Measurements from ENCODE around the gene DUOXA1. TPM values are rescaled to one million over a fixed set of nuclear protein-coding genes. Genes with fewer than 3 reads are reported as not detected.

Gene DUOXA1
- polyA plus RNA-seq, 2 of the 4 experiments (the other 2 are of a cell fraction) = 0.18 to 0.23 TPM

- Histone ChIP-seq H3K4me1 (no peaks in the 10 kb centered on the region), H3K4me2 (no peak overlapping the region), H3K27ac (no peak overlapping the region), H3K4me3 (no peak overlapping the region), H3K9me3 (no peaks in the 10 kb centered on the region)
- 70% methylated on average over 15 of the region's 23 CpGs for WGBS (ENCODE audit: missing lambda C conversion rate)
- POLR2A ChIA-PET = no interaction called here
- TF ChIP-seq SREBF2 (IDR thresholded peaks at IDR 0.05) = no peak
- no peak for TF ChIP-seq BHLHE40 (IDR thresholded peaks at IDR 0.05; ENCODE audit: low read depth, low read length)
- TF ChIP-seq TFCP2L1 (CRISPR knock-in tag; IDR thresholded peaks at IDR 0.05) = no peak
- TF ChIP-seq FOXS1 (CRISPR knock-in tag; IDR thresholded peaks at IDR 0.05) = no peak
- no peak for TF ChIP-seq POLR2A (IDR thresholded peaks at IDR 0.05; ENCODE audit: low read length)
- TF ChIP-seq FOSL2 (IDR thresholded peaks at IDR 0.05) = no peak
- TF ChIP-seq FOSL2 (CRISPR knock-in tag; IDR thresholded peaks at IDR 0.05) = no peak
- no peak for TF ChIP-seq USF2 (IDR thresholded peaks at IDR 0.05)
- DNase-seq (ENCODE audit: low read depth in 1 of 2, low spot score in 1 of 2) (no peak), ATAC-seq (no peak), FAIRE-seq (no peak)
- CTCF ChIA-PET = no interaction called here
Observed at GRCh38 chr15:45099549-45100165, 30.0 kb downstream of the DUOXA1 start.

GRCh38 chr15:45097466-45097865 lies 32.2 kb downstream of the DUOXA1 start:
- no peak for ATAC-seq
- H3K4me2 ChIP-seq = no peak overlapping the region
- no peak overlapping the region for H3K4me3 ChIP-seq
- DNase-seq (ENCODE audit: low read depth in 1 of 2, low spot score in 1 of 2) = no peak
- 94% methylated on average over 5 of the region's 7 CpGs for WGBS (ENCODE audit: missing lambda C conversion rate)
- H3K9me3 ChIP-seq = no peaks in the 10 kb centered on the region
- CTCF ChIA-PET = interaction anchor here (0.9 to 1.6 kb wide), 3 partner anchors 10 to 21 kb away, joined by 3 to 7 read pairs (median 4); no protein-coding TSS in a partner anchor
- no peak for TF ChIP-seq ESRRA (IDR thresholded peaks at IDR 0.05; ENCODE audit: borderline replicate concordance, low read length)
- no peak for TF ChIP-seq CHD4 (IDR thresholded peaks at IDR 0.05; ENCODE audit: borderline replicate concordance)
- no peak for TF ChIP-seq FOXS1 (CRISPR knock-in tag; IDR thresholded peaks at IDR 0.05)
- TF ChIP-seq CBX8 (IDR thresholded peaks at IDR 0.05) = no peak
- no peak for TF ChIP-seq POLR2A (IDR thresholded peaks at IDR 0.05; ENCODE audit: low read length)
- no peak for TF ChIP-seq NPAS2 (CRISPR knock-in tag; IDR thresholded peaks at IDR 0.05; ENCODE audit: borderline replicate concordance)
- TF ChIP-seq E2F6 (IDR thresholded peaks at IDR 0.05; ENCODE audit: borderline replicate concordance, low read depth) = no peak
- TF ChIP-seq FOSL2 (IDR thresholded peaks at IDR 0.05) = no peak
- no peak for TF ChIP-seq FOSL2 (CRISPR knock-in tag; IDR thresholded peaks at IDR 0.05)
- no peak for TF ChIP-seq RFX5 (IDR thresholded peaks at IDR 0.05)
- no peak for TF ChIP-seq JUNB (IDR thresholded peaks at IDR 0.05)
- TF ChIP-seq MAX (IDR thresholded peaks at IDR 0.05) = no peak
- no peak for TF ChIP-seq ZSCAN20 (CRISPR knock-in tag; IDR thresholded peaks at IDR 0.05)
- no peak for TF ChIP-seq RNF2 (IDR thresholded peaks at IDR 0.05; ENCODE audit: borderline replicate concordance, low read depth)
- no peak for TF ChIP-seq BHLHE40 (IDR thresholded peaks at IDR 0.05; ENCODE audit: low read depth, low read length)
- TF ChIP-seq GATA3 (IDR thresholded peaks at IDR 0.05; ENCODE audit: borderline replicate concordance) = no peak
- no peak for TF ChIP-seq PBX3 (IDR thresholded peaks at IDR 0.05)
- POLR2A ChIA-PET = no interaction called here
- H3K27ac ChIP-seq = no peak overlapping the region
- no peak for FAIRE-seq
- H3K4me1 ChIP-seq = no peaks in the 10 kb centered on the region

- Histone ChIP-seq H3K9me3 (no peaks in the 10 kb centered on the region), H3K4me2 (no peak overlapping the region), H3K27ac (no peak overlapping the region), H3K4me3 (no peak overlapping the region), H3K4me1 (peaks cover 4% of the 10 kb centered on the region; the same call in 1 of the 3 replicates)
- no peak for FAIRE-seq
- DNase-seq (ENCODE audit: low read depth in 1 of 2, low spot score in 1 of 2) = no peak
- ChIA-PET CTCF (no interaction called here), POLR2A (no interaction called here)
- no peak for TF ChIP-seq REST (IDR thresholded peaks at IDR 0.05)
- TF ChIP-seq ZSCAN20 (CRISPR knock-in tag; IDR thresholded peaks at IDR 0.05) = no peak
- TF ChIP-seq RFX5 (IDR thresholded peaks at IDR 0.05) = no peak
- no peak for TF ChIP-seq JUNB (IDR thresholded peaks at IDR 0.05)
- TF ChIP-seq TFCP2L1 (CRISPR knock-in tag; IDR thresholded peaks at IDR 0.05) = no peak
- no peak for TF ChIP-seq NR3C1 (IDR thresholded peaks at IDR 0.05)
- TF ChIP-seq KDM5A (IDR thresholded peaks at IDR 0.05) = no peak
- TF ChIP-seq MAX (IDR thresholded peaks at IDR 0.05) = no peak
- no peak for TF ChIP-seq GATA3 (IDR thresholded peaks at IDR 0.05; ENCODE audit: borderline replicate concordance)
- TF ChIP-seq HOXB13 (CRISPR knock-in tag; IDR thresholded peaks at IDR 0.05; ENCODE audit: low read depth) = no peak
- TF ChIP-seq MAFK (IDR thresholded peaks at IDR 0.05; ENCODE audit: partially characterized antibody) = no peak
- TF ChIP-seq RAD21 (conservative IDR thresholded peaks at IDR 0.05 in 1 of 2, IDR thresholded peaks at IDR 0.05 in 1 of 2) = no peak
- TF ChIP-seq EHF (CRISPR knock-in tag; IDR thresholded peaks at IDR 0.05) = no peak
- no peak for TF ChIP-seq NPAS2 (CRISPR knock-in tag; IDR thresholded peaks at IDR 0.05; ENCODE audit: borderline replicate concordance)
- ATAC-seq = no peak
- WGBS (ENCODE audit: missing lambda C conversion rate) = 30% methylated on average over 4 of the region's 11 CpGs
Observed at GRCh38 chr15:45095661-45096060, 34.0 kb downstream of the DUOXA1 start.
